22Rv1 (cell line): ENCODE measurements around the gene GCGR.

Source experiments
- CTCF ChIP-seq: fragments of 450-650 bp; IDR thresholded peaks from 2 replicates; pipeline ENCODE4 v1.5.1; 2017; ENCODE audit warnings: mild to moderate bottlenecking
- ZFX ChIP-seq: fragments of 450-650 bp; IDR thresholded peaks from 2 replicates; pipeline ENCODE4 v1.6.1; 2017; ENCODE audit warnings: antibody characterized with exemption, borderline replicate concordance

GRCh38 chr17:81810892-81811704 lies 7.1 kb downstream of the GCGR start:
- TF ChIP-seq CTCF (no peak), ZFX (no peak)
